ENCODE data around the gene LLCFC1. TPM values are rescaled to one million over a fixed set of nuclear protein-coding genes. Genes with fewer than 3 reads are reported as not detected.

The LLCFC1 gene
- total RNA-seq, 4 donors from 2014 or later = not detected

DNA sequence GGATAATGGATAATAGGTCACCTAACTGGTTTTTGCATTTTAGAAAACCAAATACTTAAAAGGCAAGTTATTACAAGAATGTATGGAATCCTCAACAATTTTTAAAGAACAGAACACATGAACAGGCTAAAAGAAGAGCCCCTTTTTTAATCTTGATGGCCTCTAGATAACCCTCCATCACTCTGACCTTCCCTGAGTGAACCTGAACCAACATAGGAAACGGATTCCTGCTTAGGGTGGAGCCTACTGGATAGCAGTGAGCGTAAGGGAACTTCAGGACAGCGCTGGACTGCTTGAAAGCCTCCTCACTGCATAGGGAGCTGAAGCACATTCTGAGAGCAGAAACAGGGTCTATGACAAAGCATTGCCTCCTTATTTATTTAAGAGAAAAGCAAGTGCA, 26.2 kb upstream of the LLCFC1 start:
- Histone ChIP-seq H3K27ac (no peak overlapping the region), H3K36me3 (no peaks in the 10 kb centered on the region), H3K9me3 (no peaks in the 10 kb centered on the region), H3K4me3 (no peak overlapping the region), H3K27me3 (no peaks in the 10 kb centered on the region), H3K4me1 (no peaks in the 10 kb centered on the region)
- no peak for DNase-seq
- in situ Hi-C loops (cut with MboI; ENCODE audit: low sequenced_read_pairs in 4 of 4) (no loop called here), intact Hi-C loops (cut with DNase I; ENCODE audit: low total_unique reads) (no loop called here)
- TF ChIP-seq, protein P1, sequence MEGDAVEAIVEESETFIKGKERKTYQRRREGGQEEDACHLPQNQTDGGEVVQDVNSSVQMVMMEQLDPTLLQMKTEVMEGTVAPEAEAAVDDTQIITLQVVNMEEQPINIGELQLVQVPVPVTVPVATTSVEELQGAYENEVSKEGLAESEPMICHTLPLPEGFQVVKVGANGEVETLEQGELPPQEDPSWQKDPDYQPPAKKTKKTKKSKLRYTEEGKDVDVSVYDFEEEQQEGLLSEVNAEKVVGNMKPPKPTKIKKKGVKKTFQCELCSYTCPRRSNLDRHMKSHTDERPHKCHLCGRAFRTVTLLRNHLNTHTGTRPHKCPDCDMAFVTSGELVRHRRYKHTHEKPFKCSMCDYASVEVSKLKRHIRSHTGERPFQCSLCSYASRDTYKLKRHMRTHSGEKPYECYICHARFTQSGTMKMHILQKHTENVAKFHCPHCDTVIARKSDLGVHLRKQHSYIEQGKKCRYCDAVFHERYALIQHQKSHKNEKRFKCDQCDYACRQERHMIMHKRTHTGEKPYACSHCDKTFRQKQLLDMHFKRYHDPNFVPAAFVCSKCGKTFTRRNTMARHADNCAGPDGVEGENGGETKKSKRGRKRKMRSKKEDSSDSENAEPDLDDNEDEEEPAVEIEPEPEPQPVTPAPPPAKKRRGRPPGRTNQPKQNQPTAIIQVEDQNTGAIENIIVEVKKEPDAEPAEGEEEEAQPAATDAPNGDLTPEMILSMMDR (IDR thresholded peaks at IDR 0.05 in 4 of 5, conservative IDR thresholded peaks at IDR 0.05 in 1 of 5) = no peak
- TF ChIP-seq POLR2A (IDR thresholded peaks at IDR 0.05) = no peak
- ATAC-seq = no peak

DNA sequence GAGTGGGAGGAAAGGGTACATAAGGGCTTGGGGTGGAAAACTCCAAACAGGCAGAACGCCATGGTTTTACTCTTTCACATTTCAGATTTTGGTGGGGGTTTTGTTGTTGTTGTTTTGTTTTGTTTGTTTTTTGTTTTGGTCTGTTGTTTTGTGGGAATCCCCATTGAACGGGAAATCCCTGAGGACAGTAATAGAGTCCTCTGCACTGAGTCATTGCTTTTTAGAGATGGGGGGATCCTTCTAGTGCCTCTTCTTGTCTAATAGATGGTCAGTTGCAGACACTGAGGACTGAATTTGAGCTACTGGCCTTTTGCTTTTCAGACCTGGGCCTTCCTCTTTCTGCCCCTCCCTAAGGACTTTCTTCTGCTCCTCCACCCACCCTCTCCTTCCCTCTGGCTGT, 25.7 kb upstream of the LLCFC1 start:
- ATAC-seq (no peak), DNase-seq (no peak)
- in situ Hi-C loops (cut with MboI; ENCODE audit: low sequenced_read_pairs in 4 of 4) (no loop called here), intact Hi-C loops (cut with DNase I; ENCODE audit: low total_unique reads) (no loop called here)
- H3K27me3 ChIP-seq = no peaks in the 10 kb centered on the region
- no peak overlapping the region for H3K4me3 ChIP-seq
- H3K4me1 ChIP-seq = no peaks in the 10 kb centered on the region
- TF ChIP-seq, protein P1 (IDR thresholded peaks at IDR 0.05 in 4 of 5, conservative IDR thresholded peaks at IDR 0.05 in 1 of 5) = no peak
- TF ChIP-seq POLR2A (IDR thresholded peaks at IDR 0.05) = no peak
- H3K36me3 ChIP-seq = no peaks in the 10 kb centered on the region
- no peak overlapping the region for H3K27ac ChIP-seq
- H3K9me3 ChIP-seq = no peaks in the 10 kb centered on the region

DNA sequence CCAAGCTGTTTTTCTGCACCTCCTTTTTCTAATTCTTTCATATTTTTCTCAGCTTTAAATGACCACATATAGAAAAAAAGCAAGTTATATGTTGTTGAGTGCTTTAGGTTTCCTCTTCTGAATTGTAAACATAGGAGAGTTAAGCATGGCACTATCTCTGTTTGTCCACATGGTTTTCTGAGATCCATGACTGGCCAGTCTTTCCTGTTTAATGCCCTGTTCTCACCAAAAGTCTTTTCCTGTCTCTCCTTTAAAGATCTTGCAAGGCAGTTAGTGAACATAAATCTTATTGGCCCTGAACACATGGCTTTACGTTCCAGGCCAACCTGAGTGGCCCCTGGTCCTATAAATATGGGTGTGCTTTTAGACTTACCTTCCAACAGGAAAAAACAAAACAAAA, 25.2 kb upstream of the LLCFC1 start:
- Histone ChIP-seq H3K36me3 (no peaks in the 10 kb centered on the region), H3K27me3 (no peaks in the 10 kb centered on the region), H3K9me3 (no peaks in the 10 kb centered on the region), H3K4me3 (no peak overlapping the region), H3K27ac (no peak overlapping the region), H3K4me1 (no peaks in the 10 kb centered on the region)
- in situ Hi-C loops (cut with MboI; ENCODE audit: low sequenced_read_pairs in 4 of 4) (no loop called here), intact Hi-C loops (cut with DNase I; ENCODE audit: low total_unique reads) (no loop called here)
- no peak for ATAC-seq
- TF ChIP-seq, protein P1 (IDR thresholded peaks at IDR 0.05 in 4 of 5, conservative IDR thresholded peaks at IDR 0.05 in 1 of 5) = no peak
- TF ChIP-seq POLR2A (IDR thresholded peaks at IDR 0.05) = no peak
- DNase-seq = no peak

DNA sequence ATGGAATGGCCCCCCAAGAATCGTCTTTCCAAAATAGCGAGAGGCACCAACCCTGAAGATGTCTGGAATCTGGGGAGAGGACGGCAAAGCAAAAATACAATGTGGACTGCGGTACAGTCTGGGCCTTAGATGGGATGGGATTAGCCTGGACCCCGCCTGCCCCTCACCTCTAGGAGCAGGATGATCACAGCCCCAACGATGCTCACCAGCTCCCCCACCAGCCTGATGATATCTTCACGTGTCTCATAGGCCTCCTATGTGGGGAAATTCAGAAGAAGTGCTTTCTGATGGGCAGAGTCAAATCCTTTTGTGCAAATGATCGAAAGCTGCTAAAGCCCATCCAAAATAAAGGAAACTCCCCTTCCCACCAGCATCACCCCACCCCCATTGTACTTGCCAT, 24.0 kb upstream of the LLCFC1 start:
- H3K36me3 ChIP-seq = no peaks in the 10 kb centered on the region
- in situ Hi-C loops (cut with MboI; ENCODE audit: low sequenced_read_pairs in 4 of 4) = no loop called here
- H3K4me1 ChIP-seq = no peaks in the 10 kb centered on the region
- H3K9me3 ChIP-seq = no peaks in the 10 kb centered on the region
- no peak for ATAC-seq
- TF ChIP-seq, protein P1 (IDR thresholded peaks at IDR 0.05 in 4 of 5, conservative IDR thresholded peaks at IDR 0.05 in 1 of 5) = no peak
- TF ChIP-seq POLR2A (IDR thresholded peaks at IDR 0.05) = no peak
- intact Hi-C loops (cut with DNase I; ENCODE audit: low total_unique reads) = no loop called here
- no peak overlapping the region for H3K4me3 ChIP-seq
- DNase-seq = no peak
- H3K27ac ChIP-seq = no peak overlapping the region
- no peaks in the 10 kb centered on the region for H3K27me3 ChIP-seq

DNA sequence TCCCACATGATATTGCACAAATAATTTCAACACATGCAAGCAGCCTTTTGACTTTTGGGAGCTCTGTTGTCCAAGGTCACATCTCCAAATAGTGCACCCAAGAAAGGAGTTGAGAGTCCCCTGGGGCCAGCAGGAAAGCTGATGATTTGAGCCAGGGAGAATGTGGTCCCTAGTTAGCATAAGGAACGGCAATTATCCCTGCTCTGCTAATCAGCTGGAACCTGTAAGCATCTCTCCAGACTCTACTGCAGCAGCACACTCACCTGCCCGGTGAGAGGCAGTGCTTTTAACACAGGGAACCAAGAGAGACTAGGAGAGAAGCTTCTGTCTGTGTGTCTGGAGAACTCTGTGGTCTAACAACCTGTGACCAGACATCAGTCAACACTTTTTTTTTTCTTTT, 22.8 kb upstream of the LLCFC1 start:
- ATAC-seq = no peak
- H3K4me1 ChIP-seq = no peaks in the 10 kb centered on the region
- H3K9me3 ChIP-seq = no peaks in the 10 kb centered on the region
- H3K27me3 ChIP-seq = no peaks in the 10 kb centered on the region
- no peak overlapping the region for H3K27ac ChIP-seq
- intact Hi-C loops (cut with DNase I; ENCODE audit: low total_unique reads) (no loop called here), in situ Hi-C loops (cut with MboI; ENCODE audit: low sequenced_read_pairs in 4 of 4) (no loop called here)
- DNase-seq = no peak
- H3K4me3 ChIP-seq = no peak overlapping the region
- TF ChIP-seq POLR2A (IDR thresholded peaks at IDR 0.05) = no peak
- TF ChIP-seq, protein P1 (IDR thresholded peaks at IDR 0.05 in 4 of 5, conservative IDR thresholded peaks at IDR 0.05 in 1 of 5) = no peak
- H3K36me3 ChIP-seq = no peaks in the 10 kb centered on the region
